HG03520 (cell line): ENCODE measurements around the gene LGALS9B.
"Not testable (repeated sequence)": the region's sequence is repeated elsewhere in the genome, so short reads cannot be mapped to it uniquely, and the experiment has no call there.

Experiments used
- ATAC-seq: cut with Tn5 transposase; IDR thresholded peaks from one replicate; pipeline ENCODE4 v1.9.1; 2021; ENCODE audit warnings: mild to moderate bottlenecking, moderate library complexity; ENCODE audit not compliant: unreplicated experiment

Gene LGALS9B

GRCh38 chr17:20417492-20418080 lies 49.8 kb downstream of the LGALS9B start:
- not testable (repeated sequence) for ATAC-seq

DNA sequence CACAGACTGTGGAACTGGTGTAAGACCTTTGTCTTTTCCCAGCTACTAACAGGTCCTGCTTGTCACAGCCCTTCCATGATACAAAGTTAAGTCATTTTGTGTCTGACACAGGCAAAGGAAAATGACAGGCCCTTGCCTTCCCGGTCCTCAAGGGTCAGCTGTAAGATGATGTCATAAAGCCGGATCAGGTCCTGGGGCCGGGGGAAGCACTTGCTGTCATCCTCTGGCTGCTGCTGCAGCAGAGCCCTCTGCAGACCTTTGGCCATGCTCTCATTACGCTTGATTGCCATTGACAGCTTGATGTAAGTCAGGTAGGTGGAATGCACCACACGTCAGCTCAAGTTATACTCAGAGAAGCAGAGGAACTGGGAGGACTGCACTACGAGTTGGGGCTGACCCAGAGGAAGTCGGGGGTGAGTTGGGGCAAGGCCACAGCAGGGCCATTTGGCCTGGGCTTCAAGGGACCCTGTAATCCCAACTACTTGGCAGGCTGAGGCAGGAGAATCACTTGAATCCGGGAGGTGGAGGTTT lies 50.9 kb downstream of the LGALS9B start:
- not testable (repeated sequence) for ATAC-seq

- not testable (repeated sequence) for ATAC-seq
Measured at GRCh38 chr17:20415479-20415878, 51.9 kb downstream of the LGALS9B start.

DNA sequence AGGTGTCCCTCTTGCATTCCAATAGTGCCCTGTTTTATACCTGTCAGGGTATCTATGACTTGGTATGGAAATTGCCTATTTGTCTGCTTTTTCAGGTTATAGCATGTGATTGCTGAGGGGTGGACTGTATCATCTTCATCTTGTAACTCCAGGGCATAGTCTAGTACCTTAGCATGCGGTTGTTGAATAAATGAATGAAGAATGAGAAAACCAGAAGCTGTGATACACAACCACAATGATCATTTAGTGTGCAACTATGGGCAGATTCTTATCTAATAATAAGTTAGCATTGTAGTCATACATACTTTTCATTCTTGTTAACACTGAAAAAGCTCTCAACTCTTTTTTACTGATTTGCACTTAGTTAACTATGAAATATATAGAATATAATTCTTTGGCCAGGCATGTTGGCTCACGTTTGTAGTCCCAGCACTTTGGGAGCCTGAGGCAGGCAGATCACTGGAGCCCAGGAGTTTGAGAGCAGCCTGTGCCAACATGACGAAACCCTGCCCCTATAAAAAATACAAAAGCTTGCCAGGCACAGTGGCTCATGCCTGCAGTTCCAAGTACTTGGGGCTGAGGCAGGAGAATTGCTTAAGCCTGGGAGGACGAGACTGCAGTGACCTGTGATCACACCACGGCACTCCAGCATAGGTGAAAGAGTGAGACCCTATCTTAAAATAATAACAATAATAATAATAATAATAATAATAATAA lies 65.9 kb downstream of the LGALS9B start:
- ATAC-seq: not testable (repeated sequence)

GRCh38 chr17:20400559-20401305 lies 66.6 kb downstream of the LGALS9B start:
- not testable (repeated sequence) for ATAC-seq
